K562 (cell line): ENCODE results near the gene DERL3. TPM values are rescaled to one million over a fixed set of nuclear protein-coding genes. Genes with fewer than 3 reads are reported as not detected.

Experiments
- ATAC-seq: fragments of 200-7000 bp; cut with Tn5 transposase; 3 replicates; pipeline ENCODE4 v1.9.1; 2020; ENCODE audit warnings: moderate library complexity
- BruUV-seq: library from RNA; stranded (reverse); fragments of 400-500 nt; replicated peaks from 2 replicates; lab custom pipeline; 2021; lab: Mats Ljungman, UMichigan
- CTCF ChIA-PET: fragments of 300-600 bp; formaldehyde crosslinking; extraction: SDS; loops from one replicate; lab custom pipeline; 2021; ENCODE audit warnings: low intra/inter-chr PET ratio; lab: Yijun Ruan, JAX
- POLR2A ChIA-PET: fragments of 300-600, 350-650 bp; sonication (Branson Sonifier 250); formaldehyde crosslinking; extraction: SDS; loops from one replicate; lab custom pipeline; 2021; ENCODE audit warnings: antibody characterized with exemption, inconsistent platforms; lab: Yijun Ruan, JAX
- DNase-seq, 4 experiments: peaks; one replicate each; pipeline versions ENCODE4 v3.0.0 to v3.0.0-alpha.2; 2011 to 2018; ENCODE audit warnings: low spot score in 3 of 4, mixed read lengths in 3 of 4; ENCODE audit errors: extremely low read depth in 1 of 4
- FAIRE-seq: peaks from 2 replicates; lab custom pipeline; 2011; peaks lifted over from hg19 to GRCh38; lab: Jason Lieb, UNC
- H2AFZ ChIP-seq: 2 replicates; pipeline ENCODE4 v1.6.0; 2011; ENCODE audit warnings: low read depth, low read length, control low read depth, inconsistent platforms
- H3K27ac ChIP-seq: fragments of 200-600 bp; 3 replicates; pipeline ENCODE4 v1.8.0; 2011; ENCODE audit warnings: low read depth, mild to moderate bottlenecking, control low read depth, inconsistent platforms, low read length, moderate library complexity, mixed read lengths; ENCODE audit errors: extremely low read depth
- H3K27me3 ChIP-seq, 2 experiments: fragments of 300-600 bp in 1 of 2; 2 replicates in 1 of 2; 3 replicates in 1 of 2; pipeline versions ENCODE4 v1.6.0 to v1.8.0; 2011; ENCODE audit warnings: inconsistent platforms in 2 of 2, low read length in 2 of 2, mild to moderate bottlenecking in 1 of 2, mixed read lengths in 1 of 2, moderate library complexity in 1 of 2; ENCODE audit not compliant: control insufficient read depth in 2 of 2, insufficient read depth in 2 of 2
- H3K36me3 ChIP-seq: fragments of 300-600 bp; 3 replicates; pipeline ENCODE4 v1.8.0; 2011; ENCODE audit warnings: mild to moderate bottlenecking, low read length, inconsistent platforms; ENCODE audit not compliant: control insufficient read depth, insufficient read depth
- H3K4me1 ChIP-seq, 2 experiments: fragments of 200-600 bp in 1 of 2; replicated peaks in 1 of 2; 2 replicates in 1 of 2; 3 replicates in 1 of 2; pipeline versions ENCODE4 v1.5.1 to v1.8.0; 2011; ENCODE audit warnings: inconsistent platforms in 2 of 2, low read length in 2 of 2, mild to moderate bottlenecking in 1 of 2, mixed read lengths in 1 of 2, moderate library complexity in 1 of 2; ENCODE audit not compliant: control insufficient read depth in 2 of 2, insufficient read depth in 2 of 2
- H3K4me2 ChIP-seq: 2 replicates; pipeline ENCODE4 v1.6.1; 2011; ENCODE audit warnings: low read length, control low read depth, inconsistent platforms, mixed read lengths; ENCODE audit not compliant: insufficient read depth
- H3K4me3 ChIP-seq: fragments of 200-600 bp; sonication (generic), shearing (Covaris generic); 2 replicates; pipeline ENCODE4 v1.5.1; 2016; ENCODE audit warnings: control low read depth, inconsistent platforms
- H3K79me2 ChIP-seq: fragments of 200-600 bp; 3 replicates; pipeline ENCODE4 v1.8.0; 2011; ENCODE audit warnings: low read length, inconsistent platforms; ENCODE audit not compliant: control insufficient read depth, insufficient read depth
- H3K9ac ChIP-seq, 2 experiments: 2 replicates each; pipeline versions ENCODE4 v1.6.0 to v1.6.1; 2011; ENCODE audit warnings: low read depth in 2 of 2, low read length in 2 of 2, control low read depth in 1 of 2, inconsistent platforms in 1 of 2, mild to moderate bottlenecking in 1 of 2, mixed read lengths in 1 of 2; ENCODE audit not compliant: insufficient read depth in 1 of 2
- H3K9me1 ChIP-seq: one replicate; pipeline ENCODE4 v1.6.0; 2011; ENCODE audit warnings: inconsistent platforms, mild to moderate bottlenecking, low read length, moderate library complexity; ENCODE audit not compliant: control insufficient read depth, insufficient read depth
- H3K9me3 ChIP-seq: replicated peaks from 2 replicates; pipeline ENCODE4 v1.5.1; 2011; ENCODE audit warnings: low read depth, low read length, inconsistent platforms; ENCODE audit not compliant: control insufficient read depth, insufficient read depth
- H4K20me1 ChIP-seq: replicated peaks from 2 replicates; pipeline ENCODE4 v1.6.1; 2011; ENCODE audit warnings: low read length, inconsistent platforms, mixed read lengths; ENCODE audit not compliant: control insufficient read depth, insufficient read depth
- BRF1 ChIP-seq: IDR thresholded peaks from 3 replicates; pipeline ENCODE4 v1.6.1; 2011; ENCODE audit warnings: borderline replicate concordance, mild to moderate bottlenecking; ENCODE audit not compliant: insufficient read length; ENCODE audit errors: extremely low read depth
- HLTF ChIP-seq: fragments of 450-650 bp; IDR thresholded peaks from 2 replicates; pipeline ENCODE4 v1.6.1; 2016
- IRF2 ChIP-seq: sonication (generic); formaldehyde crosslinking; IDR thresholded peaks from 2 replicates; pipeline ENCODE4 v1.8.1; 2022; ENCODE audit warnings: mild to moderate bottlenecking, missing genetic modification reagents
- MECOM ChIP-seq: fragments of 250-450 bp; sonication (Bioruptor Pico); IDR thresholded peaks from 2 replicates; pipeline ENCODE4 v1.8.0; 2022; ENCODE audit warnings: inconsistent platforms
- NCOA2 ChIP-seq, 2 experiments: fragments of 450-650 bp; IDR thresholded peaks; 2 replicates each; pipeline ENCODE4 v1.6.1; 2018; ENCODE audit warnings: mild to moderate bottlenecking in 2 of 2, moderate library complexity in 1 of 2; ENCODE audit not compliant: partially characterized antibody in 2 of 2
- NR2C2 ChIP-seq, 2 experiments: fragments of 200-800 bp in 1 of 2; sonication (Bioruptor generic) in 1 of 2; sonication (generic) in 1 of 2; formaldehyde crosslinking in 1 of 2; IDR thresholded peaks; 2 replicates each; pipeline versions ENCODE4 v1.6.1 to v1.8.0; 2016 to 2022; ENCODE audit warnings: mild to moderate bottlenecking in 1 of 2, missing compliant biosample characterization in 1 of 2, missing genetic modification characterization in 1 of 2, missing genetic modification reagents in 1 of 2
- NUFIP1 ChIP-seq: fragments of 450-650 bp; IDR thresholded peaks from 2 replicates; pipeline ENCODE4 v1.6.1; 2018; ENCODE audit not compliant: partially characterized antibody
- POLR2AphosphoS5 ChIP-seq: IDR thresholded peaks from 2 replicates; pipeline ENCODE4 v1.6.1; 2011; ENCODE audit warnings: mild to moderate bottlenecking, low read depth, low read length, moderate library complexity; ENCODE audit not compliant: control insufficient read depth, insufficient read depth
- RFX7 ChIP-seq: fragments of 250-450 bp; sonication (Bioruptor Pico); IDR thresholded peaks from 2 replicates; pipeline ENCODE4 v1.5.1; 2021; ENCODE audit warnings: mild to moderate bottlenecking
- TCF3 ChIP-seq: sonication (generic); formaldehyde crosslinking; IDR thresholded peaks from 2 replicates; pipeline ENCODE4 v1.4.0; 2020; ENCODE audit warnings: mild to moderate bottlenecking, missing genetic modification reagents
- TRIM24 ChIP-seq, 2 experiments: fragments of 450-650 bp; IDR thresholded peaks; 2 replicates each; pipeline ENCODE4 v1.6.1; 2016
- YY1 ChIP-seq, 3 experiments: IDR thresholded peaks; 2 replicates each; pipeline ENCODE4 v1.6.1; 2011; ENCODE audit warnings: low read length in 2 of 3, mild to moderate bottlenecking in 2 of 3, moderate library complexity in 2 of 3, borderline replicate concordance in 1 of 3, control low read depth in 1 of 3, low read depth in 1 of 3; ENCODE audit not compliant: insufficient read depth in 3 of 3, insufficient replicate concordance in 2 of 3, control insufficient read depth in 1 of 3, insufficient read length in 1 of 3; ENCODE audit errors: extremely low read depth in 1 of 3
- ZNF263 ChIP-seq: sonication (generic); formaldehyde crosslinking; IDR thresholded peaks from 2 replicates; pipeline ENCODE4 v1.8.0; 2022; ENCODE audit warnings: mild to moderate bottlenecking, missing genetic modification reagents, borderline replicate concordance
- ZNF408 ChIP-seq: fragments of 250-450 bp; sonication (Bioruptor Pico); IDR thresholded peaks from 2 replicates; pipeline ENCODE4 v1.4.0; 2020; ENCODE audit warnings: low read depth, mild to moderate bottlenecking, moderate library complexity
- ZNF696 ChIP-seq: fragments of 250-450 bp; sonication (Bioruptor Pico); conservative IDR thresholded peaks from 2 replicates; pipeline ENCODE4 v1.4.0; 2020; ENCODE audit warnings: mild to moderate bottlenecking, moderate library complexity
- WGBS: fragments of 100-300 bp; shearing (Covaris generic); methylation state at CpG from one replicate; pipeline ENCODE4 v1.1.6; 2016; ENCODE audit warnings: low coverage, mixed read lengths; ENCODE audit not compliant: insufficient coverage; ENCODE audit errors: missing lambda C conversion rate; 5-methylcytosine and 5-hydroxymethylcytosine counted together
- in situ Hi-C: fragments of 300-500 bp; cut with MboI; formaldehyde crosslinking; loops from 4 replicates; pipeline ENCODE4 v1.15.0; 2018; ENCODE audit warnings: inconsistent platforms, mixed read lengths
- intact Hi-C: fragments of 100-400 bp; cut with micrococcal nuclease; formaldehyde crosslinking; loops from 2 replicates; pipeline ENCODE4 v1.14.2; 2022
- polyA plus RNA-seq, 8 experiments: library from polyadenylated mRNA; depleted of rRNA in 4 of 8; stranded (reverse) in 5 of 8; unstranded in 3 of 8; fragments of >200 nt; fragmentation: Nextera tagmentation in 2 of 8; fragmentation: Illumina TruSeq in 1 of 8; extraction: Ambion mirVana in 2 of 8; extraction: Trizol in 1 of 8; gene quantifications; 2 replicates each; pipeline versions ENCODE4 v1.2.1 to v1.2.3, GENCODE V29; 2011 to 2014; ENCODE audit warnings: inconsistent platforms in 1 of 8, missing spikeins in 1 of 8
- total RNA-seq, 7 experiments: library from RNA; depleted of rRNA in 6 of 7; stranded (reverse); fragments of >200 nt in 6 of 7; fragmentation: Illumina TruSeq in 2 of 7; extraction: Trizol in 2 of 7; gene quantifications; 2 replicates each; pipeline versions ENCODE4 v1.2.1 to v1.2.3, GENCODE V29; 2011 to 2021; ENCODE audit warnings: low replicate concordance in 1 of 7
- TF ChIP-seq, protein P1 (sequence below): sonication (generic); formaldehyde crosslinking; IDR thresholded peaks from 2 replicates; pipeline ENCODE4 v1.8.1; 2023; ENCODE audit warnings: mild to moderate bottlenecking, missing genetic modification reagents, moderate library complexity
- TF ChIP-seq, protein P2 (sequence below): fragments of 450-650 bp; IDR thresholded peaks from 2 replicates; pipeline ENCODE4 v1.6.1; 2016; ENCODE audit warnings: low read depth, mild to moderate bottlenecking, moderate library complexity
- TF ChIP-seq, protein P3 (sequence below): fragments of 200-400 bp; formaldehyde crosslinking; IDR thresholded peaks from 2 replicates; pipeline ENCODE4 v1.6.1; 2017; ENCODE audit warnings: mild to moderate bottlenecking, low read depth, low read length, moderate library complexity

The DERL3 gene
- total and polyA plus RNA-seq, 9 of the 15 experiments (the other 6 are each of a cell fraction or from before 2014, with no cell fraction given), result 1.3 to 12.4 (median 4.8) TPM

DNA sequence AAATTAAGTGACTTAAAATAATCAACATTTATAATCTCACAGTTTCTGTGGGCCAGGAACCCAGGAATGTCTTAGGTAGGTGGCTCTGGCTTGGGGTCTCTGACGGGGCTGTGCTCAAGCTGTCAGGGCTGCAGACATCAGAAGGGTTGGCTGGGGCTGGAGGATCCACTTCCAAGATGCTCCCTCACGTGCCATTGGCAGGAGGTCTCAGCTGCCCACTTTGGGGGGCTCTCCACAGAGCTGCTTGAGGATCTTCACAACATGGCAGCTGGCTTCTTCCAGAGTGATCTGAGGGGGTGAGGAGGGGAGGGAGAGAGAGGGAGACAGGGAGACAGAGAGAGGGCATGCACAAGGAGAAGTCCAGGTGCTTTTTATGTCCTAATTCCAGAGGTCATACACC is 37.0 kb upstream of the DERL3 start:
- no peak overlapping the region for H3K27ac ChIP-seq
- no peaks in the 10 kb centered on the region; a peak in 2 of 5 replicates for H3K4me1 ChIP-seq
- H3K27me3 ChIP-seq, result no peaks in the 10 kb centered on the region
- POLR2A ChIA-PET, result no interaction called here
- H4K20me1 ChIP-seq, result no peaks in the 10 kb centered on the region
- TF ChIP-seq YY1 (IDR thresholded peaks at IDR 0.05; ENCODE audit: borderline replicate concordance in 1 of 3, control insufficient read depth in 1 of 3, extremely low read depth in 1 of 3, insufficient read depth in 3 of 3, insufficient read length in 1 of 3, insufficient replicate concordance in 2 of 3, low read depth in 1 of 3, low read length in 2 of 3) (no peak), TRIM24 (IDR thresholded peaks at IDR 0.05) (no peak), NUFIP1 (no peak), NR2C2 (CRISPR knock-in tag; IDR thresholded peaks at IDR 0.05) (no peak), NR2C2 (tag; IDR thresholded peaks at IDR 0.05) (no peak), NCOA2 (IDR thresholded peaks at IDR 0.05; ENCODE audit: partially characterized antibody in 2 of 2) (no peak), TCF3 (CRISPR knock-in tag) (no peak), BRF1 (no peak), POLR2AphosphoS5 (no peak), MECOM (no peak), IRF2 (CRISPR knock-in tag) (no peak), RFX7 (CRISPR knock-in tag) (no peak), ZNF408 (no peak), HLTF (no peak), ZNF263 (CRISPR knock-in tag) (no peak), ZNF696 (CRISPR knock-in tag) (no peak)
- TF ChIP-seq, protein P1, sequence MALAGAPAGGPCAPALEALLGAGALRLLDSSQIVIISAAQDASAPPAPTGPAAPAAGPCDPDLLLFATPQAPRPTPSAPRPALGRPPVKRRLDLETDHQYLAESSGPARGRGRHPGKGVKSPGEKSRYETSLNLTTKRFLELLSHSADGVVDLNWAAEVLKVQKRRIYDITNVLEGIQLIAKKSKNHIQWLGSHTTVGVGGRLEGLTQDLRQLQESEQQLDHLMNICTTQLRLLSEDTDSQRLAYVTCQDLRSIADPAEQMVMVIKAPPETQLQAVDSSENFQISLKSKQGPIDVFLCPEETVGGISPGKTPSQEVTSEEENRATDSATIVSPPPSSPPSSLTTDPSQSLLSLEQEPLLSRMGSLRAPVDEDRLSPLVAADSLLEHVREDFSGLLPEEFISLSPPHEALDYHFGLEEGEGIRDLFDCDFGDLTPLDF (CRISPR knock-in tag), result no peak
- TF ChIP-seq, protein P2, sequence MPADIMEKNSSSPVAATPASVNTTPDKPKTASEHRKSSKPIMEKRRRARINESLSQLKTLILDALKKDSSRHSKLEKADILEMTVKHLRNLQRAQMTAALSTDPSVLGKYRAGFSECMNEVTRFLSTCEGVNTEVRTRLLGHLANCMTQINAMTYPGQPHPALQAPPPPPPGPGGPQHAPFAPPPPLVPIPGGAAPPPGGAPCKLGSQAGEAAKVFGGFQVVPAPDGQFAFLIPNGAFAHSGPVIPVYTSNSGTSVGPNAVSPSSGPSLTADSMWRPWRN, result no peak
- TF ChIP-seq, protein P3, sequence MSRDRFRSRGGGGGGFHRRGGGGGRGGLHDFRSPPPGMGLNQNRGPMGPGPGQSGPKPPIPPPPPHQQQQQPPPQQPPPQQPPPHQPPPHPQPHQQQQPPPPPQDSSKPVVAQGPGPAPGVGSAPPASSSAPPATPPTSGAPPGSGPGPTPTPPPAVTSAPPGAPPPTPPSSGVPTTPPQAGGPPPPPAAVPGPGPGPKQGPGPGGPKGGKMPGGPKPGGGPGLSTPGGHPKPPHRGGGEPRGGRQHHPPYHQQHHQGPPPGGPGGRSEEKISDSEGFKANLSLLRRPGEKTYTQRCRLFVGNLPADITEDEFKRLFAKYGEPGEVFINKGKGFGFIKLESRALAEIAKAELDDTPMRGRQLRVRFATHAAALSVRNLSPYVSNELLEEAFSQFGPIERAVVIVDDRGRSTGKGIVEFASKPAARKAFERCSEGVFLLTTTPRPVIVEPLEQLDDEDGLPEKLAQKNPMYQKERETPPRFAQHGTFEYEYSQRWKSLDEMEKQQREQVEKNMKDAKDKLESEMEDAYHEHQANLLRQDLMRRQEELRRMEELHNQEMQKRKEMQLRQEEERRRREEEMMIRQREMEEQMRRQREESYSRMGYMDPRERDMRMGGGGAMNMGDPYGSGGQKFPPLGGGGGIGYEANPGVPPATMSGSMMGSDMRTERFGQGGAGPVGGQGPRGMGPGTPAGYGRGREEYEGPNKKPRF, result no peak
- CTCF ChIA-PET, result no interaction called here
- ATAC-seq (no peak), DNase-seq (no peak), FAIRE-seq (no peak)
- no peak overlapping the region for H2AFZ ChIP-seq
- H3K9ac ChIP-seq, result no peak overlapping the region
- H3K4me2 ChIP-seq, result no peak overlapping the region
- H3K9me3 ChIP-seq, result no peaks in the 10 kb centered on the region
- BruUV-seq, result no TSS peak
- in situ Hi-C loops (no loop called here), intact Hi-C loops (no loop called here)
- no peaks in the 10 kb centered on the region for H3K9me1 ChIP-seq
- H3K36me3 ChIP-seq, result no peaks in the 10 kb centered on the region
- no peaks in the 10 kb centered on the region for H3K79me2 ChIP-seq
- WGBS, result 8% methylated on average over 2 of the region's 2 CpGs
- no peak overlapping the region for H3K4me3 ChIP-seq
